GM18873 (cell line): ENCODE measurements around the gene TYW1.
"Not testable (repeated sequence)": the region's sequence is repeated elsewhere in the genome, so short reads cannot be mapped to it uniquely, and the experiment has no call there.

Source experiments
- ATAC-seq: cut with Tn5 transposase; IDR thresholded peaks from one replicate; pipeline ENCODE4 v1.9.1; 2021; ENCODE audit warnings: mild to moderate bottlenecking, moderate library complexity, moderate number of reproducible peaks; ENCODE audit not compliant: unreplicated experiment, low FRiP score

Gene TYW1

DNA sequence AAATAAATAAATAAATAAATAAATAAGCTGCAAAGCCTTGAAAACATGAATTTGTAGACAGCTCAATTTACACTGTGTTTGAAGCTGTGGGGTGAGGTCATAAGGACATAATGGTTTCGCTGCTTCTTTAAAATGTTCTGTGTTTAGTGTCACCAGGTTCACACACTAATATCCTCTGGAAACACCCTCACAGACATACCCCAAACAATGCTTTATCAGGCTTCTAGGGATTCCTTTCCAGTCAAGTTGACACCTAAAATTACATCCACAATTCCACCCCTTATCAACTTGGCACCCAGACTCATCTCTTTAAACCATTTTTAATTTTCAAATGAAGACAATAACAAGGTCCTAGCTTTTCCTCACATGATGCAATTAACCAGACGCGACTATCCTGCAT lies 7.1 kb upstream of the TYW1 start:
- ATAC-seq, result not testable (repeated sequence)

DNA sequence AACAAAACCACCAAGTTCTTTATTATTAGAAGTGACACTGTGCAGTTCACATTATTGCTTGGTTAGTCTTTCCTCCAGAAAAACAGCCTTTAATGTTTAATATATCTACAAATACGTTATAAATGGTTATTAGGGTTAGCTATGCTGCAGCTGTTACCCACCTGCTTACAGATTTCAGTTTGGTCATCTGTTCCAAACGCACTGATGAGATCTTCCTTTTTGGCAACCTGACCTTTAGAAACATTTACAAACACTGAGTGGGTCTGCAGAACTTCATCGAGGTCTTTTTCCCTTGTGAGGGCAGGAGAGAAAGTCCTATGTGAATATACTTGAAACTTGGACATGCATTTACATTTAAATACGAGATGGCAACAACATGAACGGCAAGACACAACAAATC lies 2.6 kb upstream of the TYW1 start:
- ATAC-seq, result not testable (repeated sequence)

DNA sequence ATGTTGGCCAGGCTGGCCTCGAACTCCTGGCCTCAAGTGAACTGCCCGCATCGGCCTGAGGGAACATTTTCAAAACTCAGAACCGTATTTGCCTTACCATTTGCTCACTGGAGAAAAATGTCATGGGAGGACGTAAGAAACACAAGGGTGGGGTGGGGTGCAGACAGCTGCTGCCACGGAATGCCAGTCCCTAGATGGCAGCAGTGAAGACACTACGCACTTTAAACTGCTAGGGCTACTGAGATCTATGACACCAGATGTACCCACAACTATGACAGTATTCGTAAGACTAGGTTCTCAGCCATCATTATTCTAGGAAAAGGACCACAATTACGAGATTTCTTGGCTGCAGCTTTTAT lies 2.0 kb upstream of the TYW1 start:
- ATAC-seq, result peak; percentile 25

DNA sequence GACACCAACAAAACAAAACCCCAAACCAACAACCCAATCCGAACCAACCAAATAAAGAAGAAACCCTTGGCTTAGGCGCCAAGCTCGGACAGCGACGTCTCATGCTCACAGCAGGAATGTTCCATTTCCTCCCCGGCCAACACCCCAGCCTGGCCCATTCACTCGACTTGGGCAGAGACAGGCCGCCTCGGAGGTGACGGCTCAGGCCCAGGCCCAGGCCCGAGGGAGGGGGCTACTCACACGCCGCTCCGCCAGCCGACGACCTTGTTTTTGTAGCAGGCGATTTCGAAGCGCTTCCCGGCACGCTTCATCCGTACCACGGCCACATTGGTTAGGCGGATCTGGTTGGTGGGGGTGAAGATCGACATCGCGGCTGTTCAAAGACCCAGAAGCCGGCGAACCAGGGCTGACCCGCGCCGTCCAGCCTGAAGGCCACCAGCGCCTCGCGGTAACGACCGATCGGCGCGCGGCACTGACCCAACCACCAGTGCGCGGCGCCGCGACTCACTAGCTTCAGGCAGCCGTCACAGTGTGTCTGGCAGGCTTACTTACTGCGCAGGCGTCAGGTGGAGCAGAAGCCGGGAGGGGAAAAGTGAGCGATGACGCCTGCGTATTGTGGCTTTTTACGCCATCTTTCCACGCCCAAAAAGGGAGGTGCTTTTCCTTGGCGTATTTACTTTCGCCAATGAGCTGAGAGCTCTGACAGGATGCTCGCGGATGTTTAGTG lies 1.4 kb upstream of the TYW1 start, which contains the start of gene SBDS:
Gene SBDS, minus strand, starts transcription at position 537 of the 727 bp plus-strand sequence. Its CDS starts 169 bp downstream, at position 368.
- ATAC-seq, result peak; percentile 61

DNA sequence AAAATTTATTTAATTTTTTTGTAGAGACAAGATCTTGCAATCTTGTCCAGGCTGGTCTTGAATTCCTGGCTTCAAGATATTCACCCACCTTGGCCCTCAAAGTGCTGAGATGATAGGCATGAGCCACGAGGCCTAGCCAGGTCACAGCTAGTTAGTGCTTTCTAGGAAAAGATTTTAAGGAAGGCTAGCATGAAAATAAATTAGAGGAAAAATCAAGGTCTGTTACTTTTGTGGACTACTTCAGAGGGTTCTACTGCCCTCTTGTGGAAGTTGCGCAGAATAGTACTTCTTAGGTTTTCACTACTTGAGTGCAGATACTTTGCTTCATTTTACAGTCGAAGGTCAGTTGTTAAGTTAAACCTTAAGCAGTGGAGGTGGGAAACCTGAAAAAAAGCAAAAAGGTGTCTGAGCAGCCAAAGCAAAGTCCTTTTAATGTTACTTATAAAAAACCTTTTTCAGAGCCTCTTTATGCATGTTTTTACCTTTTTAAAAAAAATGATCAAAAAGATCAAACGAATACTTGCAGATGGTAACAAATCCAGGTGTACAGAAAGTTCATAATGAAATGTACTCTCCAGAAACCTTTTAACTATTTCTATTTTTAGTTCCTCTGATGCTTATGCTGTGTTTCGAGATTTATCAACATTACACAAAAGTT lies 4.1 kb downstream of the TYW1 start:
- not testable (repeated sequence) for ATAC-seq

DNA sequence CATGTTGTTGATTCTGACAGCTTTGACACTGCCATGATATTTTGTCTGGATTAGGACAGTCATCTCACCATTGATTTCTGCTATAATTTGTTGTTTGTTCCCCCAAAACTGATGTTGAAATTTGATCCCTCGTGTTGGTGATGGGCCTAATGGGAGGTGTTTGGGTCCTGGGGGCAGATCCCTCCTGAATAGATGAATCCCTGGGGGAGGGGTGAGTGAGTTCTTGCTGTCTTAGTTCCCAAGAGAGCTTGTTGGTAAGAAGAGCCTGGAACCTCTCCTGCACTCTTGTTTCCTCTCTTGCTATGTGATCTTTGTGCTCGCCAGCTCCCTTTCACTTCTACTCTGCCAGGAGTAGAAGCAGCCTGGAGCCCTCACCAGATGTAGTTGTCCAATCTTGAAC lies 7.5 kb downstream of the TYW1 start:
- not testable (repeated sequence) for ATAC-seq

DNA sequence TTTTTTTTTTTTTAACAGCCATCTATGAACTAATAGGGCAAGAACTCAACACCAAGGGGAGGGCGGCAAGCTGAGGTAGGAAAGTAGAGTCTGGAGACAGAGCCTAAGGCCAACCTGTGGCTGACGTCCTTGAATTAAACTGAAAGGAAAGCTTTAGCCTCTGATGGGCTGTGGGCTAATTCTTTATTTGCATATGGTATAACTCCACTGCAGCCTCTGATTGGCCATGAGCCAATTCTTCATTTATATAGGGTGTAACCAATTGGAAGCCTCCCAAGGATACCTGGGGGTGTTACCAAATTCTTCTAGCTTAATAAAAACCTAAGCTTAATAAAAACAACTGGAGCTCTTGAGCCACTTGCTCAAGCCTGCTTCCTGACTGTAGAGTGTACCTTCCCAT lies 10.3 kb downstream of the TYW1 start:
- no peak for ATAC-seq

DNA sequence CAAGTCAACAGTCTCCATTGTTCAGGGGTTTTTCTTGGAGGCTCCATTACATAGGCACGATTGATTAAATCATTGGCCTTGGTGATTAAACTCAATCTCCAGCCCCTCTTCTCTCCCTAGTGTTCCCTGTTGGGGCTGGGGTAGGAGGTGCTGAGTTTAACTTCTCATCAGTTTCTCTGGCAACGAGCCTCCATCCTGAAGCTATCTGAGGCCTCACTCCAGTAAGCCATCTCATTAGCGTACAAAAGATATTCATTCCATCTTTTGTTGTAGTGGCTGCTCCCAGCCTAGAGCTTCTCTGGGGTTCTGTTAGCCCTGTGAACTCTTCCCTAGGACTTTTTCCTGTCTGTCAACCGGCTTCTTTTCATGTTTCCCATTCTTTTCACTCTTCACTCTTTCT lies 11.6 kb downstream of the TYW1 start:
- ATAC-seq, result no peak

DNA sequence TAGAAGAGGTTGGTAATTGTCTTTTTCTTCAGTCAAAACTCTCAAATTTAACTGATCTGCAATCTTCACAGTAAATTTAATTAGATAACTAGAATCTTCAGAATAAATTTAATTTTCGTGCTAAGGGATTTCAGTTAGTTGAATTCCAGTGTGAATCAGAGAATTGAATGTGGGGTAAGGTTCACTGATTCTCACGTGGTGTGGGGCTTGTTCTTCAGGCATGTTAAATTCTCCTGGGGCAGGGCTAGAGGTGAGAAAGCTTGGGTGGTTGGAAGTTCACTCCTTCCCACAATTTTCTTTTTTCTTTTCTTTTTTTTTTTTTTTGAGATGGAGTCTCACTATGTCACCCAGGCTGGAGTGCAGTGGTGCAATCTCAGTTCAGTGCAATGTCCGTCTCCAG lies 13.0 kb downstream of the TYW1 start:
- ATAC-seq, result not testable (repeated sequence)

DNA sequence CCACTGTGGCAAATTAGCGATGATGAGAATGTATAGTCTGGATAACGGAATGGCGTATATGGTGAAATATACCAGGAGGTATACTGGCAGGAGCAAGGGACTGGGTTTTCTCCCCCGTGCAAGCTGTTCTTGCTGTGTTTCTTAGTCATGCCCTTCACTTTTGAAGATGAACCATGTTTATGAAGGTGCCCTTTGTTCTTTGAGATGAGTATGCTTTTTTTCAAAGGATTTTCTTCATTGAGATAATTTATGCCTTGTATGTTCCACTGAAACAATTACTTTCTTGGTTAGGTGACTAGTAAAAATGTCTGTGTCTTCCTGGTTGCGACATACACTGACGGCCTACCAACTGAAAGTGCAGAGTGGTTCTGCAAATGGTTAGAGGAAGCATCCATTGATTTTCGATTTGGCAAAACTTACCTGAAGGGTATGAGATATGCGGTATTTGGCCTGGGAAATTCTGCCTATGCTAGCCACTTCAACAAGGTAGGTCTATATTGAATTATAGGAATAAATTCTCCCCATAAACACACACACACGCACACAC lies 17.5 kb downstream of the TYW1 start:
- ATAC-seq, result not testable (repeated sequence)

DNA sequence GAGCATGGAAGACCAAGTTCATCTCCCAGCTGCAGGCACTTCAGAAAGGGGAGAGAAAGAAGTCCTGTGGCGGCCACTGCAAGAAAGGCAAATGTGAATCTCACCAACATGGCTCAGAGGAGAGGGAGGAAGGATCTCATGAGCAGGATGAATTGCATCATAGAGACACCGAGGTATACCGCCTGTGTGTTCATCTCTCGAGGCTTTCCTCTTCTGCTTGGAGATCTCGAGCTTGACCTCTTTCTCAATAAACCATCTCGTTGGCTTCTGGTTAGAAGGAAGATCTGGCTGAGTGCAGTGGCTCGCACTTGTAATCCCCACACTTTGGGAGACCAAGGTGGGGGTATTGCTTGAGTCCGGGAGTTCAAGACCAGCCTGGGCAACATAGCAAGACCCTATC lies 21.3 kb downstream of the TYW1 start:
- ATAC-seq, result not testable (repeated sequence)

DNA sequence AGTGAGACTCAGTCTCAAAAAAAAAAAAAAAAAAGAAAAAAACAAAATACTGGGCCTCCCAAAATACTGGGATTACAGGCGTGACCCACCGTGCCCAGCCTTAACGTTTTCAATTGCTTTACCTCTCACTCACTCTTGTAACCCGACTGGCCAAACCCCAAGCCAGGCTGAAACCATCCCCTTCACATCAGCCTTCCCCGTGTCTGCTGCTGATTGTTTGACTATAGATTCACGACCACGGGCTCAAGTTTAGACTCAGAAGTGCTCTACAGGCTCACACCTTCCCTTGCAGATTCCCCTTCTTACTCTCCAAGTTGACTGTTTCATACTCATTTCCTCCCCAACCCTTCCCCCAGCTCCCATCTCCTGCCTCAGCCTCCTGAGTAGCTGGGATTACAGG lies 22.3 kb downstream of the TYW1 start:
- ATAC-seq, result no peak

DNA sequence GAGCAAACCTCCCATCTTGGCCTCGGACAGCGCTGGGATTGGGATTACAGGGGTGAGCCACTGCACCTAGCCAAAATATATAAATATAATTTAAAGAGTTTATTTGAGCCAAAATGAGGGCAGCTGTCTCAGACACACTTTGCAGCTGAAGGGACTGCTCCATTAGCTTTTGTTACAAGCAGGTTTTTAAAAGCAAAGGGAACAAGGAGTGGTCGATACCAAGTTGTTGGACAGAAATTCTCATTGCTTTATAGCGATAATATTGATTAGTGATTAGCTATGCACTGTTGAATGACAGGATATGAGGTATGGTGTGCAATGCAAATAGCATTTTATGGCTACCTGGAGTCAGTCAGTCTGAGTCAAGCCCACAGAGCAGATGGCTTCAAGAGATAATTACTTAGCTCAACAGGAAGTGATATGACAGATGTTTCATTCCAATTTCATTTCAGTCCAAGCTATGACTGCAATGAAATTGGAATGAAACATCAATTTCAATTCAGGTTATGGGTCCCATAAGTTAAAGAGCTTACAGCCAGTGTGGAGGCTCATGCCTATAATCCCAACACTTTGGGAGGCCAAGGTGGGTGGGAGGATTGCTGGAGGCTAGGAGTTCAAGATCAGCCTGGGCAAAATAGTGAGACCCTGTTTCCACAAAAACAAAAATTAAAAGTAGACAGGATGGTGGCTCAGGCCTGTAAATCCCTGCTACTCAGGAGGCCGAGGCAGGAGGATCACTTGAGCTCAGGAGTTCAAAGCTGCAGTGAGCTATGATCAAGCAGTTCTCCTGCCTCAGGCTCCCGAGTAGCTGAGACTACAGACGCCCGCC lies 23.1 kb downstream of the TYW1 start:
- ATAC-seq, result no peak

DNA sequence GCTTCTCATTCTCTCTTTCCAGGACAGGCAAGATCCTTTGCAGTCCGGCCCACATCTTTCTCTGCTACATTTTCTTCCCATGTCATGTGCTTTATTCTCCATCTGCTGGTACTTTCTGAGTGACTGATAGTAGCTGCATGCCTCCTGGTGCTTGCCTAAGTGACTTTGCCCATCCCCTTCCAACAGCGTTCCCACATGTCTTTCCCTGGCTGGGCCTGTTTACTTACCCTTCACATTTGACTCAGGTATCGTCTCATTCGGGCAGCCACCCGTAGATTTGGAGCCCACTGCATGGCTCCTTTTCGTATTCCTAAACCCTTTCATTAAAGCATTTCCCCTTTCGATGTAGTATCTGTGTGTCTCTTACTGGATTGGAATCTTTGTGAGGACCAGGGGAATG lies 24.6 kb downstream of the TYW1 start:
- ATAC-seq, result no peak

DNA sequence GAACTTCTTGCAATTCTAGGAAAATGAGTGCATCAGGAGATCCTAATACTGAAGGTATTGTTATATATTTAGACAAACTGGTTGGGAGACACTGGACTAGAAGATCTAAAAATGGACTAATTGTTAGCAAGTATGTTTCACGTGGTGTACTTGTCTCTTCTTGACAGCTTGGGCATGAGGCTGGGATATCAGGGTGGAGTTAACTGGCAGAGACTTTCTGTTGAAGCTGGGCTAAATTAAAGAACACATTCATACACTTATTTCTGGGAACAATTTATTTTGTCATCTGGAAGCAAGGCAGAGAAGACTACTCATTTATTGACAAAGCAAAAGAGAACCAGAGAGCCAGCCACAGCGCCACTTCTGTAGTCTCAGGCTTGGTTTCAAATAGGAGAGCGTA lies 25.9 kb downstream of the TYW1 start:
- ATAC-seq, result no peak

DNA sequence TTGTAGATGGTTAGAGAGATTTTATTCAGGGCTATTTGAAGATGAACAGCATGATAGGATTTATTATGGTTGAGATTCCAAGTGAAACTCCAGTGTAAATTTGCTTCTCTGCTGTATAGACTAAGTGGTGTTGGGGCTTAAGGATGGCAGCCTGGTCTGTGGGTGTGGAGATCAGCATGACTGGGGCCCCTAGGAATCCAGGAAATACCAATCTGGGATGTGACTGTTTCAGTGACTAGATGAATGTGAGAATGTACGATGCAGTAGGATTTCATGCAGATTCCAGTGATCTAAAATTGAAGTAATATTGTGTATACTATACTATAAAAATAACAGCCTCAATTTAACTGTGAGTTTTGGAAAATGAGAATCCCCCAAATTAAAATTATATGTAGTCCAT lies 28.8 kb downstream of the TYW1 start:
- ATAC-seq, result not testable (repeated sequence)

DNA sequence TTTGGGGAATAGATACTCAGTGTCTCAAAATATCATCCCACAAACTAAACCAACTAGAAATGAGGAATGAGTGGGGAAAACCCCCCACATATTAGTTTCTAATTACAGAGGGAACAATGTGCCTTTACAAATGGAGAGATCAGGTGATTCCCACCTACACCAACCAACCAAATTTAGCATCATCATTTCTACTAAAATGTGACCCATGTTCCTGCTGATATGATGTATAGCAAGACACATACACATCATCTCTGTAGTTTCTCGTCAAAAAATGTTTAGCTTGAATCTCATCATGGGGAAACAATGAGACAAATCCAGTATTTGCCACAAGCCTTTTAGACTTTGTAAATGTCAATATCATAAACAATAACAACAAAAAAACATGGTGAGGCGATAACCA lies 35.1 kb downstream of the TYW1 start:
- not testable (repeated sequence) for ATAC-seq

DNA sequence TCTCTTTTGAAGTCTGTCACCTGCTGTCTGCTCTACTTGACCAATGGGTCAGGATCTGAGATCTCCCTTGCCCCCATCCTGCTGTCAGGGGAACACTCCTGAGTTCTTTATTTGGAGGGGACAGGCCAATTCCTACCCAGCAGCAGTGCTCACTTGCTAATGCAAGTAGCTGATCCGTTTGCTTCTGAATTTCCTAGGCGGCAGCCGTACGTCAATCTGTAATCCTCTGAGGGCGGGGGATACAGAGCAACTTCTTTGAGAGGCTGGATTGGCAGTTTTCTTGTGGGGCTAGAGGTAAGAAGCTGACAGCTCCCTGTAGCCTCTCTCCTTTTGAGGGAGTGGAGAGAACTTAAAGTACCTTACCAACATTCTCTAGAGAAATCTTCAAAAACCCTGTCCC lies 36.6 kb downstream of the TYW1 start:
- ATAC-seq, result no peak

DNA sequence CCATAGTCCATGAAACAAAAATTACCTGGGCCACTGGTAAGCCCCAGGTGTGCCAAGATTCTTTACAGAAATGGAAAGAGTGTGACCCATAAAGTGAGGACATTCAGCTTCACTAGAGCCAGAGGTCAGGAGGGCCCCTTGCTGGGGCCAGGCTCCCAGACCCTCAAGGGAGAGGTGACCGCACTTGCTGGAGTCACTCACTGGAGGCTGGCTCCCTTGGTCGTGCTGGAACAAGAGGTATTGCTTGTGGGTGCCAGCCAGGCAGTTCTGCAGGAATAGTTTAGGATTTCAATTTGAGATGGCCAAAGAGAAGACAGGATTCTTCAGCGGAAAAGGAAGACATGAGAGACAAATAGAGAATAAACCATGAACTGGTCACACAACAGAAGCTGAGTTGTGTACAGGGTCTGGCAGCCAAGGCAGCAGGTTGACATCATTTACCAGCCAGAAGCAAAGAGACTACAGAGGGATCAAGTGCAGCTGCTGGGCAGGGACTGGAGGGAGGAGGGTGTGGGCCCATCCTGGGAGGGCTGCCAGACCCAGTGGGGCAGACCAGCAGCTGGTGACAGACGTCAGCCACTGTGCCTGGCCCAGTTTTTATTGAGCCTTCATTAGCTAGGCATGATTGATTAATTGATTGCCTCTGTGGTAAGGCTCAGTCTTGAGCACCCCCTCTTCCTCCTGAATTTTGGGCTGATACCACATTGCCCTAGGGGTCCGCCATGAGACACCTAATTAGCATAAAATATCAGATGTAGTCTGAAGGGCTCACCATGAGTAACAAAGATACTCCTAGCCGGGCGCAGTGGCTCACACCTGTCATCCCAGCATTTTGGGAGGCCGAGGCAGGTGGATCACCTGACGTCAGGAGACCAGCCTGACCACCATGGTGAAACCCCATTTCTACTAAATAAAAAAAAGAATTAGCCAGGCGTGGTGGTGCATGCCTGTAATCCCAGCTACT lies 40.1 kb downstream of the TYW1 start:
- ATAC-seq, result not testable (repeated sequence)

DNA sequence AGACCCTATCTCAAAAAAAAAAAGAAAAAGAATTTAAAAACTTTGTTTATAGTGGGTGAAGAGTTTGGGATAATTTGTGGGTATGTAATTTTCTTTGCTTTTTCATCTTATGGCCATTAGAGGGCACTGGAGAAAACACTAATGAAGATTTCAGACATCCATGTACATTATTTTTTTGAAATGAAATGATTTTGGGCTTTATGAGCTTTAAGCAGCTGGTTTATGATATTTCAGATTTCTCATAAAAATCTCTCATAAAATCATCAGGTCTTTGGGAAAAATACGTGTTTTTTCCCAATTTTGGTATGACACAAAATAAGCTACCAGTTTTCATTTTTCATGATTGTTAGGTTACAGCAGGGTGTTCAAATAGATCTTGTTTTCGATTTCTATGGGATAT lies 44.2 kb downstream of the TYW1 start:
- not testable (repeated sequence) for ATAC-seq
